Breast epithelium (tissue), 3 donors: ENCODE results near the gene CERKL.

Source experiments
- POLR2AphosphoS5 ChIP-seq, 3 donors: sonication (generic); formaldehyde crosslinking; IDR thresholded peaks; one replicate each; pipeline ENCODE4 v1.6.1; 2017; ENCODE audit warnings: antibody characterized with exemption in 3 of 3
- TF ChIP-seq, protein P1 (sequence below), 3 donors: fragments of 450-650 bp; IDR thresholded peaks; one replicate each; pipeline ENCODE4 v1.5.1; 2016 to 2017; ENCODE audit warnings: antibody characterized with exemption in 3 of 3, mild to moderate bottlenecking in 3 of 3, moderate library complexity in 3 of 3

- TF ChIP-seq, protein P1, sequence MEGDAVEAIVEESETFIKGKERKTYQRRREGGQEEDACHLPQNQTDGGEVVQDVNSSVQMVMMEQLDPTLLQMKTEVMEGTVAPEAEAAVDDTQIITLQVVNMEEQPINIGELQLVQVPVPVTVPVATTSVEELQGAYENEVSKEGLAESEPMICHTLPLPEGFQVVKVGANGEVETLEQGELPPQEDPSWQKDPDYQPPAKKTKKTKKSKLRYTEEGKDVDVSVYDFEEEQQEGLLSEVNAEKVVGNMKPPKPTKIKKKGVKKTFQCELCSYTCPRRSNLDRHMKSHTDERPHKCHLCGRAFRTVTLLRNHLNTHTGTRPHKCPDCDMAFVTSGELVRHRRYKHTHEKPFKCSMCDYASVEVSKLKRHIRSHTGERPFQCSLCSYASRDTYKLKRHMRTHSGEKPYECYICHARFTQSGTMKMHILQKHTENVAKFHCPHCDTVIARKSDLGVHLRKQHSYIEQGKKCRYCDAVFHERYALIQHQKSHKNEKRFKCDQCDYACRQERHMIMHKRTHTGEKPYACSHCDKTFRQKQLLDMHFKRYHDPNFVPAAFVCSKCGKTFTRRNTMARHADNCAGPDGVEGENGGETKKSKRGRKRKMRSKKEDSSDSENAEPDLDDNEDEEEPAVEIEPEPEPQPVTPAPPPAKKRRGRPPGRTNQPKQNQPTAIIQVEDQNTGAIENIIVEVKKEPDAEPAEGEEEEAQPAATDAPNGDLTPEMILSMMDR (IDR thresholded peaks at IDR 0.05), result no peak
- no peak for TF ChIP-seq POLR2AphosphoS5 (IDR thresholded peaks at IDR 0.05)
These were observed 22.7 kb upstream of the CERKL start for GRCh38 chr2:181679544-181679979.
